Germinal center (tissue), 1 donor: ENCODE data around the gene FBXL14.

Source experiments
- DNase-seq: peaks from one replicate; pipeline ENCODE4 v3.0.0; 2012; ENCODE audit warnings: mixed read lengths, low spot score

Gene FBXL14

DNA sequence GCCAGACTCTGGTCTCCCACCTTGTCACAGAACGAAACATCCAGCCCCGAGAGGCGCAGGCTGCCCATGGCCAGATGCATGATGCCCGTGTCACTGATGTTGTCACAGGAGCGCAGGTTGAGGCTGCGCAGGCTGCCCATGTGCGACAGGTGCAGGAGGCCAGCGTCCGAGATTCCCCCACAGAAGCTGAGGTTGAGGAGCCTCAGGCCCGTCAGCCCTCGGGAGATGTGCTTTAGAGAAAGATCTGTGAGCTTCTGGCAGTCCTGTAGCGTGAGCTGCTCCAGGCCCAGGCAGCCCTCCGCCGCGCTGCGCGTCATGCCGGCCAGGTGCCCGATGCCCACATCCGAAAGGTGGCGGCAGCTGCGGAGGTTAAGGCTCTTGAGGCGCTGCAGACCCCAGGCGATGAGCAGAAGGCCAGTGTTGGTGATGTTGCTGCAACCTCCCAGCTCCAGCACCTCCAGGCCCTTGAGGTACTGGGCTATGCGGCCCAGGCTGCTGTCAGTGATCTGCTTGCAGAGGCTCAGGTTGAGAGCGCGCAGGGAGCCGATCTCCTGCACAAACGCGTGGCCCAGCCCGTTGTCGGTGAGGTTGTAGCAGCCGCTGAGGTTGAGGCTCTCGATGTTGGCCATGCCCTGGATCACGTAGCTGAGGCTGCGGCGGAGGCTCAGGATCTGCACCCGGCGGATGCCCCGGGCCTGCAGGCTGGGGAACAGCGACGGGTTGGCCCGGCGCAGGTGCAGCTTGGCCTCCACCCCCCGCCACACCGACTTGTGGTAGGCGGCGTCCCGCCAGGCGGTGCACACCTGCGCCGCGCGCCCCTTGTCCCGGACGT lies 991 bp downstream of the FBXL14 start:
- DNase-seq: peak; percentile 62

DNA sequence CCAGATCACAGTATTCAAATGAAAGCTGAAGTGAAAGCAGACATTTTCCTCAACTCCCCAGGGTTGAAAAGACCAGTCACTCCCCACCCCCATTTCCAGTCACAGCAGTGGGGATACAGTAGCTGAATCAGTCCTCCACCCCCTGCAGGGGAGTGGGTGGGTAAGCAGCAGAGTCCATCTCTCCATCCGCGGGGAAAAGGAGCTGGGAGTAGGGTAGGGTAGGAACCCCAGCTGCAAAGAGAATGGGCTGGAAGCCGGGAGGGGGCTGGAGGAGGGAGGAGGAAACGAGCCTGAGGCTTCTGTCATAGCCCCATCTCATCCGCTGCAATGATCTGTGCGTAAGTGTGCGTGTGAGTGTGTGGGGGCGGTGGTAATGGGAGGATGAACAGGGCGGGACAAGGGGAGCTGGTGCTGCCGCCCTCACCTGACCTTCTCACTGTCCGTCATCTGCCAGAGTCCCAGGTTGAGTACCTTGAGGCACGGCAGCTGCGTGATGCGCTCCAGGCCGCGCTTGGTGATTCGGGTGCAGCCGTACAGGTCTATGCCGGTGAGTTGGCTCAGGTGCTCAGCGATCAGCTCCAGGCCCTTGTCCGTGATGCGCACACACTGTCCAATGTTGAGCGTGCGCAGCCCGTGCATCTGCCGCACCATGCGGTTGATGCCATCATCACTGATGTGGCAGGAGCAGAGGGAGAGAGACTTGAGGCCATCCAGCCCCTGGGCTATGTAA lies 1.8 kb downstream of the FBXL14 start:
- peak; percentile 56 for DNase-seq

DNA sequence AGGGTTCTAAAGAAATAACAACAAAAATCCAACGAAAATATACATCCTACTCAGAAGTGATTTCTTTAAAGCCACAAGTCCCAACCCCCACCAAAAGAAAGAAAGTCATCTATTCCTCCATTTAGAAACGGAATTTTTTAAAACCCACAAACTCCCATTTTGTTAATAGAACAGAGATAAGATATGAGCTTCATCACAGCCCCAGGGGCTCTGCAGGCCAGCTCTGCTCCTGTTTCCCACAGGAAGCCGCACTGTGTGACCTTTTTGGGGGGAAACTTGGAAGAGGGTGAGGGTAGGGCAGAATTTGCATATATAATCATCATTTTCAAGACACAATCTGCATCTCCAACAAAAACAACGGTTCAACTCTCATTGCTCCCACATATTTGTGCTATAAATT lies 2.8 kb downstream of the FBXL14 start:
- no peak for DNase-seq

DNA sequence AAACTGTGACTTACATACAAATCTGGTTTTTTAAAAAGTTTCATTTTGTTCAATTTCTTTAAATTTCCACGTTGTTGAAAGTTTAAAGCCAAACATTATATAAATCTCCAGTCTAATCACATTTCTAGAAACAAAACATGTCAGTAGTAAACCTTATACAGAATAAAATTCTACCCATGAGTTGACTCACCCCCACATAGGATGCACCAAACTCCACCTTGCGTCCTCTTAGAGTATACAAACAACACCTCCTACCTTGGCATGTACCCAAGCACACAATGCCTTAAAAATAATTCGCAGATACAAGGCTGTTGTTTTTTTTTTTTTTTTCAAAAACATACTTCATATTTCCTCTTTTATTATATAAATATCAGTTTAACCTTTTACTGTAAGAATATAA lies 3.3 kb downstream of the FBXL14 start:
- DNase-seq: peak; percentile 35

DNA sequence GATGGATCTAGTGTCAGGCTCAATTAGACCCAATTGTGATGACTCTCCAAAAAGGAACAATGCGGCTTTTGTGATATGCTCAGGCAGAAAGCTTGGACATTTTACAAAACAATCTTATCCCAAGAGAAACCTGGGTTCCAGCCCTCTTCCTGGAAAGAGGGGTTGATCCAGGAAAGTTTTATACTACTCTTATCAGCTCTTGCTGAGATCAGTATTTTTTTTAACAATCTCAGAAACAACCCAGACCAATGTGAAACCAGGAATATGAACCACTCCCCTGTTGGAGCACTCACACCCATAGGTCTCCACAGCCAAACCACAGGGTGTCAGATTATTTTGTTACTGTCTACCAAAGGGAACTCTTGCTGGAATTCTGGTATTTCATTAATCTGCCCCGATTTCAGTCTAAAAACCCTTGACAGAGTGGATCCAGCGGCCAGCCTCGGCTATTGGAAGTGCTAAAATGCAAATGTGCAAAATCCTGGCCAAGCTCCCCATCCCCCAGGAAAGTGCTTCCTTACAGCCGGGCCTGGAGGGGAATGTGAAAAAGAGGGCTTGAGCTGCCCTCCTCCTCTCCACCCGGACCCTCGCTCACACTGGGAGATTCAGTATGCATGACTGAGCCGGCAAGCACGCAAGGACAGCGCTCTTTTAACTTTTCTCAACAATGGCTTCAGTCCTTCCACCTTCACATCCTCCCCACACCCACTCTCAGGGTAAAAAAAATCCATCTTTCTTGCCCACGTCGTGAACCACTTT lies 4.0 kb downstream of the FBXL14 start:
- DNase-seq: no peak

DNA sequence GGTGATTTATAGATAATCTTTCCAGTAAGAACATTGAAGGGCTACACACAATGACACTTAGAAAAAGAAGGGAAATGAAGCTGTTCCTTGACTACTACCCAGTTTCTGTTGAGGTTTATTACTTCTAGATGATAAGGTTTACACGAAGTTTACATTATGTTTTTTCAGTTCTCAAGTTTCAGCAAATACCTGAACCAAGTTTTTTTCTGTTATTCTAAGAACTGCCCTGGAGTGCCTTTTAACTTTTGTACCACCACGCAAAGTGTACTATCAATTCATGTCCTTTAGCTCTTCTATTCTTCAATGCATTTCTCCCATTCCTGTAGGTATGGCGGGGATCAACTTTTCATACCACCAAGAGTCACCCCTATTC lies 5.8 kb downstream of the FBXL14 start:
- DNase-seq: no peak

DNA sequence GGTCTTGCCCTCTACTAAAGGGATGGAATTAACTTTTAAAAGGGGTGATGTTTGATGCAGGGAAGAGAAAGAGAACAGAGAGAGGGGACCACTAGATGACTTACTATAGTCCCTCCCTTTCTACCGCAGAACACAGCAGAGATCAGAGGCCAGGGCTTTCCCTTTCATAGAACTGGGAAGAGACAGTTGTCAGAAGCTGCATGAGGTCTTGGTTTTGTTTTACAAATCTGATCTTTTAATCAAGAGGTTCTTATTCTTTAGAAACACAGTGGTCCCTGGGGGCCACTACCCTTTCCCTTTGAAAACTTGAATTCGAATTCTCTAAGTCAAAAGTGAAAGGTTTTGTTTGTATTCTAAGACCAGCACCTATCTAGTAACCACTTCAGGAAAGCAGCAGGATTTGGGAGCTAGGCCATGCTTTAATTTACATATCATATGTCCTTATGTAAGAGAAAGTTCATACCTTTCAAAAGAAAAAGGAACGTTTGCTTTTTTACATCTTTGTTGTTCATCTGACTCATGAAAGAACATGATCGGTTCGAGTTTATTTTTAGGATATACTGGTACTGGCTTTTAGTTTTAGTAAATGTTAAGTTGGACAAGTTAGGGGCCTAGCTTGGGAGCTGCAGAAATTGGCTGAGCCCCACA lies 6.3 kb downstream of the FBXL14 start:
- no peak for DNase-seq

DNA sequence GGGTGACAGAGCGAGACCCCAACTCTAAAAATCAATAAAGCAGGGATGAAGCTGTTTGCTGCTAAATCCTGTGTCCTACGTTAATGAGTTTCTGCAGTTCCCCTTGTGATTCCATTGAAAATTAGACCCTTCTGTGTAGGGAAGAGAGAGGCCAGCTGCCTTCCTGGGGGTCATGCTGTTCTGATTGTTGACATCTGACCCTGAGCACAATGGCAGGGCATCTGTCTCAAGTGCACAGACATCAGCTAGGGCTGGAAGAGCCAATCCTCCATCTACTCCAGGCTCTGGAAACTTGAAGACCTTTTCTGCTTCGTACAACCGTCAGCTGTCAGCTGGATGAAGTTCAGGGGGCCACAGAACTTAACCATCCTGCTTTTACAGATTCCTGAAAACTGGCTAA lies 10.1 kb downstream of the FBXL14 start:
- no peak for DNase-seq

DNA sequence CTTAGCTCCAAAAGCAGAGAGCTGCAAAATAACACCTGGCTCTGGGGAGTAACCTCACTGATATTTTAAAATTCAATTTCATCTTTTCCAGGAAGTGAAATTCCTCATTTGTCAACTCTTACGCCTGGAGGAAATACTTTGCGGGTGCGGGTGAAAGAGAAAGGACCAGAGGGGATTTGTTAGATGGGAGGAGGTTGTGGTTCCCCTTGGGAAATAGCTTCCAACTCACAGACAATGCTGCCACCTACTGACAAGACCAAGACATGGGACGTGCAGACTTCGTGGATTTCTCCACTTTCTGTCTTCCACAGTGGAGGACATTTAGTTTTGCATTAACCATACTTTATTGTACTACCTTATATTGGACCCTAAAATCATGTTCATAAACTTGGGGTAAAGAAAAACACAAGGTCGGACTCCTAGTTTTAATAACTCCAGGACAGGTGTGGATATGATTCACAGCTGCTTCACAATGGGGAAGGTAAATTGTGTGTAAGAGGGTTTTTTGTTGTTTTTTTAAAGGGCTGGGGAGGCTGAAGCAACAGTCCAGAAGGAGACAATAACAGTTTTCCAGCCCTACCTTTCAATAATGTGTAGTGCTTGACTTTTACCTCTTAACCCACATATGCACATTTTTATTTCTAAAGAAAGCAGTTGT lies 10.8 kb downstream of the FBXL14 start:
- DNase-seq: peak; percentile 81

DNA sequence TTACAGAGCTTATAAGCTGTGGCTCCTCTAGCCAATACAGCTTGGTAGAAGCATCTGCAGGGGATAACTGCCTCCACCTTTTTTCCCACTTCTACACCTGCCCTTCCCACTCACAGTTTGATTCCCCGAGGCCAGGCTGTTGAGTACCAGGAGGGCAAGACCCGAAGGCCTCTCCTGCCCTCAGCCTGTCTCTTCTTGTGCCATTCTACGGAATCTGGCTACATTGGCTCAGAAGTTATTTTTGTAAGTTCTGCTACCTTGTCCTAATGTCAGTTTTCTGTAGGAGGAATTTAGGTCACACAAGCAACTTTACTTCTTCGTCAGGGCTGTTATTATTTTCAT lies 11.7 kb downstream of the FBXL14 start:
- DNase-seq: no peak

DNA sequence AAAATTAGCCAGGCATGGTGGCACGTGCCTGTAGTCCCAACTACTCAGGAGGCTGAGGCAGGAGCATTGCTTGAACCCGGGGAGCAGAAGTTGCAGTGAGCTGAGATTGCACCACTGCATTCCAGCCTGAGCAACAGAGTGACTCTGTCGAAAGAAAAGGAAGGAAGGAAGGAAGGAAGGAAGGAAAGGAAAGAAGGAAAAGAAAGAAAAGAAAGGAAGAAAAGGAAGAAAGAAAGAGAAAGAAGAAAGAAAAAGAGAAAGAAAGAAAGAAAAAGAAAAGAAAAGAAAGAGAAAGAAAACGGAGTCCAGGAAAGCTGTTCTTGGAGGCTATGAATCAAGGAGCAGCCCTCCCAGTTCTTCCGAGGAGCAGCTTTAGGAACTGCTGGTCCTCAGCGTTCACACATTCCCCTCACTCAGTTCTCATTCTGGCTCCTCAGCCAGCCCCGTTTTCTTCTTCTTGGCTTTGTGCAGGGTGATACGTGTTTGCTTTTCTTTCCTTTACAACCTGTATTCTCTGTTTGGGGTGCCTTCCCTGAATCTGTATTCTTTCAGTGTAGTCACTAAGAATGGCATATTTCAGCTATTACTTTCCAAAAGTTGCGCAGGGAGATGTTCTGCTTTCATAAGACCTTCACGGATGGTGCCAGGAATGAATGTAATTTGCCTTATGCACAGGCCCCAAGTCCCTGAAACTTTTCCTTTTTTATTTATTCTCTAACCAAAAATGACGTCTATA lies 12.2 kb downstream of the FBXL14 start:
- no peak for DNase-seq

DNA sequence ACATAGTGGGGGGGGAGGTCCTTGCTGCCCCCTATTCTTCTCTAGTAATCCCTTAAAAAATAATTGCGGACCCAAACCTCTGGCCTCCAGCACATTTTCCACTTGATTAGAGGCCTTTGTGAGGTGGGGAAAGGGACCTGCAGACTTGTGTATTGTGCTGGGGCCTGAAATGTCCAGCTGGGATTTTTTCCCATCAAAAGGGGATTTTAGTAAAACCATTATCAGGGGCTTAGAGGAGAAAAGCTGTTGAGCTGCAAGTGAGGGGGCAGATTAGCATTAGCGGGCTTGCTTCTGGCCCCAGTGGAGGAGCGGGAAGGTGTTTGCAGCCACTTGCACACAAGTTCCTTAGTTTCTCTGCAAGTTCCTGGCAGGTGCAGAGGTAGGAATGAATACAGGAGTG lies 13.9 kb downstream of the FBXL14 start:
- DNase-seq: no peak

DNA sequence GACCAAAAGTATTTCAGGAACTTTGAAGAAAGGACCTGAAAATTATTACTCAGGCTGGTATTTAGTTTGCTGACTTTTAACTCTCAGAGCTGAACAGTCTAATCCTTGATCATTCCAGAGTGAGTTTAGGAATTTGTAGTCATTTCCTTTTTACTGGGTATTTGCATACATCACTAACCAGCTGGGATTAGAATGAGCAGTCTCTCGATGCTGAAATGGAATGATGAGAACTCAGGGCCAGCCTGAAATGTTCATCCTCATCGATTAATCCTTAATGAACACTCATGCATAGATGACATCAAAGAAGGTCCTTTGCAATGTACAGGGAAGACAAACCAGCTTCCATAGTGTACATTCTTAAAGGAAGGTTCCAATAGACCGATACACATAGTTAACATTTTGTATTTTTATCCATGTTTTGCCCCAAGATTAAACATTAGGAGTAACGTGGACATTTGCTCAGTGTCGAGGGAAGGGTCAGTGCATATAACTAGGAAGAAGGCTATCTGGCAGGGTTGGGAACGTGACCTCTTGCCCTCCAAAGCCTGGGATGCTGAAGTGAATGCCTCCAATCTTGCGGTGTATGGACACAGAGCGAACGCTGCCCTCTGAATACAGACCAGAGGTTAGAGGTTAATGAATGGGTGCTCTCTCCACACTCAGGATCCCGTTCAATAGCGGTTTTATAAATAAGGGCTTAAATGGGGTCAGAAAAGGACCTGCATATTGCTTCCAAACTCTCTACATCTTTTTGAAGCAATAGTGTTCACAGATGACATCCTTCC lies 14.5 kb downstream of the FBXL14 start:
- DNase-seq: no peak

DNA sequence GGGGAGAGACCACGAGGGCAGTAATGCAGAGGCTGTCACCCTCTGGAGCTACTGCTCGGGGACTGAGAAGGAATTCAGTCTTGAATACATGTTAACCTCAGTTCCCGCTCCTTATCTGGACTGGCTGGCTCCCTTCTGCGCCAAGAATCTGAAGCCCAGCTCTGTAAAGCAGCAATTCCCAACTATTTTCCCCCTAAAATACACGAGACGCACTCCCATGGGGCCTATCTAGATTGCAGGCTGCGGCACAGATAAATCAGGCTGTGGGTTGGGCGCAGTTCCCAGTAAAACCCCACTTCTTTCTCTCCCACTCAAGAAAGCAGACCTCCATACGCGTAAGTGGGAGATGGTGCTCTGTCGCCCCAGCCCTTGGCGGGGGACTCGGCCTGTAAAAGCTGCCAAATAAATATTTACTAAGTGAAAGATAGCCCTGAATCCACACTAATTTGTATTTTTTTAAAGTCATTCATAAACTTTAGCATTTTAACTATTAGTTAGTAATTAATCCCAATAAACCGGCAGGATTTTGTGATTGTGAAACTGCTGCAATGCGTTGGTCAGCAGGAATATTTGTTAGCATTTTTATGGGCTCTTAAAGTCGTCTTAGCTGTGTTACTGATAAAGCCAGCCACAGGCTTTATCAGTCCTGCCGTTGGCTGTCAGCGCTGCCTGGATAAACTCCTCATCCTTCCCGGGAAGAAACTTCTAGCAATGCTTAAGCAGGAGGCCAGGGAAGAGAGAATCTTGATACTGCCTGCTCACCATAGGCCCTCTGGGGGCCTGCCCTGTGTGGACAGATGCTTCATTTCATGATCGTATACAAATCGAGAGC lies 17.8 kb downstream of the FBXL14 start:
- DNase-seq: no peak

DNA sequence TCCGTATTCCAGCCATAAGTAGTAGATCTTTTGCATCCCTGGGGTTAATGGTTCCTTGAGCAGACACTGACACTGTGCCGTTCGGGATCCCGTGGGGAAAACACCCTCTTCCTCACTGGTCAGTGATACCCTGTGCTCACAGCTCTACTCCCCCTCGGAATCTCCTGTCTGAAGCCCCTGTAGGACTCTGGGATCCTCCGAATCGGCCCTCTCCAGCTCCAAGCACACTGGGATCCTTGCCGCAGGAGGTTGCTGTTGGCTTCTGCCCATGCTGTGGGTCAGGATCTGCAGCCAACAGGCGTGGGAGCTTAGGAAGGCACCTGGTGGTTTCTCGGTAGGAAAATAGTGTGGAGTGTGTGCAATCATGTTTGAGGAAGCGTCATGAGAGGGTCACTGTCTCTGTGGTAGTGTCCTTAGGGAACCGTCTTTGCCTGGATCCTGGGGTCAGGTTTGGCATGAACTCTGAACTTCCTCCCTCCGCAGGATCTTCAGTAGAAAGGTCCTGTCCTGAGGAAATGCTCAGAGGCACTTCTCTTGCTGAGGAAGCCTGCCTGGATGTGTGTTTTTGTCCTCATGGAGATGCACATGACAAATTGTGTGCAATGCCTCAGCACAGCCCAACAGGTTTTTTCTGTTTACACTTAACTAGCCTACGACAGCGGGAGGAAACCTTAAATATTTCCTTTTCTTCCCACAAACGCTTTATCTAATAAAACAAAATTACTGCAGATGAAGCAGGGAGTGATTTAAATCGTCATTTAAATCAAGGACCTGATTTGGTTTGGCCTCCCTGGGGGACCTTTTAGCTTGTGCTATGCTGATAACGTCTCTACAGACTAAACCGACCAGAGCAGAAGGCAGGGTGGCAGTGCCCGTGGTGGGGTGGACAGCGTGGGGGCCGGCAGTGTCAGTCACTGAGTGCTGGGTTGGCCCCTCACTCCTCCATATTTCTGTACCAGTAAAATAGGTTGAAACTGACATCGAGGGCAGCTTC lies 18.7 kb downstream of the FBXL14 start:
- no peak for DNase-seq

DNA sequence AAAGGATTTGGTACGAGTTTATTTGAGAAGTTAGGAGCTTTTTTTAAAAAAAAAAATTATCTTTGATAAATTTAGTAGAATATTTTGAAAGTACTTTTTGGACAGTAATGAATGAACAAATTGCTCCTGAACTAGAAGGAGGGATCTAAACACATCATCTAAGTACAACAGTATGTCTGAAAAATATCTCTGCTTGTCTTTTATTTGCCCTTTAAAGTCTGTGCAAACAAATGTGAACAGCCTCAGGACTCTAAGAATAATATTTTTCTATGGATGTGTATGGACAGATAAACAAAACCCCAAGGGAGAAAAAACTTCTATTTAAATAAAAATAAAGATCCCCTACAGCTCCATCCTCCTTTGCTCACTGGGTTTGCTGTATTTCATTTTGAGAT lies 19.5 kb downstream of the FBXL14 start:
- DNase-seq: no peak

DNA sequence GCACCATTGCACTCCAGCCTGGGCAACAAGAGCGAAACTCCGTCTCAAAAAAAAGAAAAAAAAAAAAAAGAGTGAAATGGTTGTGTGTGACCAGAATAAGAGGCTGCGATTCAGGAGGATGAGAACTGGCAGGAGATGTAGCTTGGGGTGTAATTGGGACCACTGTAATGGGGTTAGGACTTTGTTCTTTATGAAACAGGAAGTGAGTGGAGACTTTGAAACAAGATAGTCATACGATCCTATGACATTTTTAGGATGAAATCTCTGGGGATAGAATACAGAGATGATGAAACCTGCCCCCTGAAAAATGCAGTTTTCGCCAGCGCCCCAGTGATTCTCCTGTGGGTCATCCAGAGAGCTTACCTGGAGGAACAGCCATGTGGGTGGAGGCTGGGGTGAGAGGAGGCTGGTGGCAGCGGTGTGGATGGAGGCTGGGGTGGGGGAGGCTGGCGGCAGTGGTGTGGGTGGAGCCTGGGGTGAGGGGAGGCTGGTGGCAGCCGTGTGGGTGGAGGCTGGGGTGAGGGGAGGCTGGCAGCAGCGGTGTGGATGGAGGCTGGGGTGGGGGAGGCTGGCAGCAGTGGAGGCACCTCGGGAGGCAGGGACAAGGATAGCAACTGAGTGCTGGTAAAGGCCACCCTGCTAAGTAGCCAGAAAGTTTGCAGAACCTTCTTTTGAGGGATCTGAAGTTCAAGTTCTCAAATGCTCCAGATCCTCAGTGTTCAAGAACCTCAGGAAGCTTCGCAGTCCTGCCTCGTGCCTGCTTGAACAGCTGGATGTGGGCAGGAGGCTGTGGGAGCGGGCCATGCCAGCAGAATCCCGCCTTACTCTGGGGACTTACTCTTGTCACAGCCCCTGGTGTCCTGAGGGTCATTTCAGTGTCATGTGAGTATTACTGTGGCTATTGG lies 20.2 kb downstream of the FBXL14 start:
- DNase-seq: no peak
